ES-I3 (cell line): ENCODE measurements around the gene KCNG4.
A peak's percentile ranks its signal among the peaks of the same experiment; 100 is the strongest.

Experiments
- H3K36me3 ChIP-seq: 2 replicates; pipeline ENCODE4 v1.6.1; 2013; ENCODE audit warnings: mild to moderate bottlenecking, low read length, control low read depth, moderate library complexity; ENCODE audit not compliant: insufficient read depth
- H3K4me1 ChIP-seq: 2 replicates; pipeline ENCODE4 v1.6.1; 2013; ENCODE audit warnings: mild to moderate bottlenecking, control low read depth, low read length; ENCODE audit not compliant: insufficient read depth
- H3K9ac ChIP-seq: 2 replicates; pipeline ENCODE4 v1.6.1; 2013; ENCODE audit warnings: low read depth, mild to moderate bottlenecking, low read length, moderate library complexity
- H3K9me3 ChIP-seq: 2 replicates; pipeline ENCODE4 v1.6.1; 2013; ENCODE audit warnings: mild to moderate bottlenecking, low read length, moderate library complexity; ENCODE audit not compliant: control insufficient read depth, insufficient read depth

The KCNG4 gene

DNA sequence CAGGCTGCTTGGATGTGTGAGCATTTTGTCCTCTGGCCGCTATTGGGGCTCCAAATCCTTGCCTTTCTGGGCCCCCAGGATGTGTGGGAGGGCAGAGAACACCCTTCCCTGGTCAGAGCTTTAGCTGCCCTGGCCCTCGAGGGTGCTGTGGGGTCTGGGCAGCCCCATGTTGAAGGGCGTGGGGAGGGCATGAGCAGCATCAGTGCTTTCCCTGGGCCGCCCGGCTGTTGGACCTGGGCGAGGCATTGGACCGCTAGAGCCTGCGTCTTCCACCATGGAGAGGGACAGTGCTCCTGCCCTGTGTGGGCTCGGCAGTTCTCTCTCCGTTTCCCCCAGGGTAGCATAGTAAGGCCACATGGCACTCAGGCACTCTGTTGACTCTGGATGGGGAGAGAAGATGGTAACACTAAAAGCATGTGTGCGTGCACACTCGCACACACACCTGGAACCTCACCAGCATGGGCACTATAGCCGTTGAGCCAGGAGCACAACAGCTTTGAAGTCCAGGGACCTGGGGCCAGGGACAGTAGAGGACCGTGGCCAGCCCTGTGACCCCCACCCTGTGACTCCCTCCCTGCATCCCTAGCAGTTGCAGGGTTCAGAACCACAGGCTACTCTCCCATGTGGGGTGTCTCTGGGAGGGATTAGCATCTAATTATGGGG lies 42.2 kb downstream of the KCNG4 start:
- Histone ChIP-seq H3K9ac (no peak overlapping the region), H3K9me3 (no peaks in the 10 kb centered on the region), H3K4me1 (peaks cover 6% of the 10 kb centered on the region; the same call in 1 of the 2 replicates), H3K36me3 (no peaks in the 10 kb centered on the region)

DNA sequence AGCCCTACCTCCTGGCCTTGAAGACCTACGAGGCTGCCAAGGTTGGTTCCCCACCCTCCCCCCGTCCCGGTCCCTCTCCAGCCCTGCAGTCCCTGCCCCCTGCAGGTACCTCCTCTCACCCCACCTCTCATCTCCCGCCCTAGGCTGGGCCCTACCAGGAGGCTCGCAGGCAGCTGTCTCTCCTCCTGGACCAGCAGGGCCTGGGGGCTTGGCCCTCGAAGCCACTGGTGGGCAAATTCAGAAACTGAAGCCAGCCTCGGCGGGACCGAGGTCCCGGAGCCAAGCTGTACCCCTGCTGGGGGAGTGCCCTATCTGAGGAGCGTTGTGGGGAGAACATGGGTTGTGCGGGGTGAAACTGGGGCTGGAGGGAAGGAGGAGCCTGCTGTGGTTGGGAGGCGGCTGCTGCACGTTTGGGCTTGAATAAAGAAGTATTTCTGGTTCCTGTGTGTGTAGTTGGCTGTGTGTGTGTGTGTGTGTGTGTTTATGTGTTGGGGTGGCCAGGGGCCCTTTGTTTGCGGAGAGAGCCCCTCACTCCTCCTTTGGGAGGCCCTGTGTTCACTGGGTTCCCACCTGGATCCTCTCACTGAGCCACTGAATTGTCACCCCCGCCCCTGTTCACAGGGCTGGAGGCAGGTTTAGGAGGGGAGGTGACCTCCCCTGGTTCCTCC lies 43.0 kb downstream of the KCNG4 start:
- no peaks in the 10 kb centered on the region for H3K9me3 ChIP-seq
- no peaks in the 10 kb centered on the region for H3K36me3 ChIP-seq
- H3K9ac ChIP-seq, result no peak overlapping the region
- peaks cover 6% of the 10 kb centered on the region; the same call in 1 of the 2 replicates for H3K4me1 ChIP-seq

DNA sequence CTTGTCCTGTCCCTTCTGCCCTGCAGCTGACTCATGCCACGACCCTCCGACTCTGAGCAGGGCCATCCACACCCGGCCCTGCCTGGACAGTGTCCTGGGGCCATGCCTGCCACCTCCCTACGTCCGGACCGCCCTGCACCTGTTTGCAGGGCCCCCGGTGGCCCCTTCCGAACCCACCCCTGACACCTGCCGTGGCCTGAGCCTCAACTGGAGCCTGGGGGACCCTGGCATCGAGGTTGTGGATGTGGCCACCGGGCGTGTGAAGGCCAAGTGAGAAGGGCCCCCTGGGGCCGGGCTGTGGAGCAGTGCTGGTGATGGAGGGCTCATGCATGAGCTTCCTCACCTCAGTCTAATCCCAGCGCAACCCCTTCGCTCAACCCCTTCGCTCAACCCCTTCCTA lies 43.7 kb downstream of the KCNG4 start:
- Histone ChIP-seq H3K4me1 (peaks cover 6% of the 10 kb centered on the region; the same call in 1 of the 2 replicates), H3K9ac (no peak overlapping the region), H3K9me3 (no peaks in the 10 kb centered on the region), H3K36me3 (no peaks in the 10 kb centered on the region)

DNA sequence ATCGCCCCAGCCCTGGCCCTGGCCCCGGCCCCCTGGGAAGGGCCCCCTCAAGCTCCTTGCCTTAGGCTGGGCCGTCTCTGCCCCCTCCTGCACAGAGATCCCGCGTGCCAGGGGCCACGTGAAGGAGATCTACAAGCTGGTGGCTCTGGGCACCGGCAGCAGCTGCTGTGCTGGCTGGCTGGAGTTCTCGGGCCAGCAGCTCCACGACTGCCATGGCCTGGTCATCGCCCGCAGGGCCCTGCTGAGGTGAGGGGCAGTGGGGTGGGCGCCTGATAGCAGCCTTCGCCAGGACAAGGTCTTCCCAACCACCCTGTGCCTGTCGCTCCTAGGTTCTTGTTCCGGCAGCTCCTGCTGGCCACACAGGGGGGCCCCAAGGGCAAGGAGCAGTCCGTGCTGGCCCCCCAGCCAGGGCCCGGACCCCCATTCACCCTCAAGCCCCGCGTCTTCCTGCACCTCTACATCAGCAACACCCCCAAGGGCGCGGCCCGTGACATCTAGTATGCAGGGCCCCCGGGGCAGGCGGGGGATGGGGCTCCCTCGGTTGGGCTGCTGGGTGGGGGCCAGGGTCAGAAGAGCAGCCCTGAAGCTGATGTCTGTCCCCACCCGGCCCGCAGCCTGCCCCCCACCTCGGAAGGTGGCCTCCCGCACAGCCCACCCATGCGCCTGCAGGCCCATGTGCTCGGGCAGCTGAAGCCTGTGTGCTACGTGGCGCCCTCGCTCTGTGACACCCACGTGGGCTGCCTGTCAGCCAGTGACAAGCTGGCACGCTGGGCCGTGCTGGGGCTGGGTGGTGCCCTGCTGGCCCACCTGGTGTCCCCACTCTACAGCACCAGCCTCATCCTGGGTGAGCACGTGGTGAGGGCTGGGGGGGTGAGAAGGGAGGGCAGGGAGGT lies 44.4 kb downstream of the KCNG4 start:
- Histone ChIP-seq H3K36me3 (no peaks in the 10 kb centered on the region), H3K4me1 (peaks cover 6% of the 10 kb centered on the region; the same call in 1 of the 2 replicates), H3K9me3 (no peaks in the 10 kb centered on the region), H3K9ac (no peak overlapping the region)

DNA sequence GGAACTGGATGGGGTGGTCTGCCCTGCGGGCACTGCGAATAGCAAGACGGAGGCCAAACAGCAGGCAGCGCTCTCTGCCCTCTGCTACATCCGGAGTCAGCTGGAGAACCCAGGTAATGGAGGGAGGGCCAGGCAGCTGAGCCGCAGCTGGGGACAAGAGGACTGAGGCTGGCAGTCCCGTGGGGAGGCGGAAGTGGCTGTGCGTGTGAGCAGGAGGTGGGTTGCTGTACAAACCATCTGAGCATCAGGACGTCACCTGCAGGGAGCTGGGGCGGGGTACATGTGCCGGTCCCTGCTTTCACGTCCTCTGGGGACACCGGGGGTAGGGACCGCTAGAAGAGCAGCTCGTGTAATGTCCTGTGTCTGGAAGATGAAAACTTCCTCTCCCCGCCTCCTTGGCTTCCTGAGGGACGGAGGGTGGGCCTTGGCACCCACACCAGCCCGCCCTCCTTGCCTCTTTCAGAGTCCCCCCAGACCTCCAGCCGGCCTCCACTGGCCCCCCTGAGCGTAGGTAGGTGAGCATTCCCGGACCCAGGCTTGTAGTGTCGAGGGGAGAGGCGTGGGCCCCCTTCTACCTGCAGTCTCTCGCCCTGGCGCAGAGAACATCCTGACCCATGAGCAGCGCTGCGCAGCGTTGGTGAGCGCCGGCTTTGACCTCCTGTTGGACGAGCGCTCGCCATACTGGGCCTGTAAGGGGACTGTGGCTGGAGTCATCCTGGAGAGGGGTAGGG lies 45.2 kb downstream of the KCNG4 start:
- Histone ChIP-seq H3K4me1 (peaks cover 6% of the 10 kb centered on the region; the same call in 1 of the 2 replicates), H3K9me3 (no peaks in the 10 kb centered on the region), H3K9ac (no peak overlapping the region), H3K36me3 (no peaks in the 10 kb centered on the region)

DNA sequence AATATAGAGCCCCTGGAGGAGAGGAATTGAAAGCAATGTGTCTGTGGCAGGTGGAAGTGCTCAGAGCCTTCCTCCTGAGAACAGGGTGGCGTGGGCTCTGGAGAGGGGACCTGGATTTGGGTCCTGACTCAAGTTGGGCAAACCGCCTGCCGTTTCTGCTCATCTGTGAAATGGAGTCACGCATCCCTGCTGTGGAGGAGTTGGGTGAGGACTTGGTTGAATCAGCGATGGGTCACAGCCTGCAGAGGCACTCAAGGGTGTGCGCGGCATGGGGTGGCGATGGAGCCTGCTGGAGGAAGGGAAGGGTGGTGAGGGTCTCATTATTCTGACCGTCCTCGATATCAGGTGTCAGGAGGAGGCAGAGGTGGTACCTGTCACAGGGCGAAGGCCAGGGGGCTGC lies 45.8 kb downstream of the KCNG4 start:
- Histone ChIP-seq H3K9ac (no peak overlapping the region), H3K9me3 (no peaks in the 10 kb centered on the region), H3K36me3 (no peaks in the 10 kb centered on the region), H3K4me1 (peaks cover 6% of the 10 kb centered on the region; the same call in 1 of the 2 replicates)

DNA sequence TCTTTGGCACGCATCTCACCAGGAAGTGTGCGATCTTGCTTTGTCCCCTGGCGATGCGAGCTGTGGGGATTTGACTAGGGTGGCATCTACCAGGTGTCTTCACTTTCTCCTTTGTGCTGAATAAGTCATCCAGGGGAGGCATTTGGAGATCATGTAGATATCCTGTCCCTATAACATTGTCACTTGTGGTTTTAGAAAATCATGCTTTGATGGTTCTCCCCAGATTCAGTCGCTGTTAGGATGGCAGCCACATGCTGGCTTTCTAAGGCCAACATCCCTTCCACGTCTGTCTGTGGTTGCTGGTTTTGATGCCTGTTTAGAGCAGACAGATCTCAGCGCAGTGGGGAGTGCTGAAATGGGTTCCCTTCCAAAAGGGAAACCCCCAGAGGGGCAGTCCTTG lies 46.3 kb downstream of the KCNG4 start:
- peaks cover 6% of the 10 kb centered on the region; the same call in 1 of the 2 replicates for H3K4me1 ChIP-seq
- H3K9me3 ChIP-seq, result no peaks in the 10 kb centered on the region
- H3K36me3 ChIP-seq, result no peaks in the 10 kb centered on the region
- no peak overlapping the region for H3K9ac ChIP-seq

DNA sequence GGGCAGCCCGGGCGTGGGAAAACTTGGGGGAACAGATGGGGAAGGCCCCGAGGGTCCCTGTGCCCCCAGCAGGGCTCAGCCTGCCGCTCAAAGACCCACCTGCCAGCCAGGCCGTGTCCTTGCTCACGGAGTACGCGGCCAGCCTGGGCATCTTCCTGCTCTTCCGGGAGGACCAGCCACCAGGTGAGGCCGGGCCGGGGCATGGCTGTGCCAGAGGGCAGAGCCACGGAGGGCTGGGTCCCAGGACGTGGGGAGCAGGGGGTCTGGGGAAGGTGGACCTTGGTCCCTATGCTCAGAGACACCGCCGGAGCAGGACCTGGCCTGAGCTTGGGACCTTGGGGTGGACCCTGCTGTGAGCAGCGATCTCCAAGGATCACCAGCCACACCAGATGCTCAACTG lies 48.3 kb downstream of the KCNG4 start:
- Histone ChIP-seq H3K4me1 (peaks cover 6% of the 10 kb centered on the region), H3K9ac (no peak overlapping the region), H3K9me3 (no peaks in the 10 kb centered on the region), H3K36me3 (no peaks in the 10 kb centered on the region)

DNA sequence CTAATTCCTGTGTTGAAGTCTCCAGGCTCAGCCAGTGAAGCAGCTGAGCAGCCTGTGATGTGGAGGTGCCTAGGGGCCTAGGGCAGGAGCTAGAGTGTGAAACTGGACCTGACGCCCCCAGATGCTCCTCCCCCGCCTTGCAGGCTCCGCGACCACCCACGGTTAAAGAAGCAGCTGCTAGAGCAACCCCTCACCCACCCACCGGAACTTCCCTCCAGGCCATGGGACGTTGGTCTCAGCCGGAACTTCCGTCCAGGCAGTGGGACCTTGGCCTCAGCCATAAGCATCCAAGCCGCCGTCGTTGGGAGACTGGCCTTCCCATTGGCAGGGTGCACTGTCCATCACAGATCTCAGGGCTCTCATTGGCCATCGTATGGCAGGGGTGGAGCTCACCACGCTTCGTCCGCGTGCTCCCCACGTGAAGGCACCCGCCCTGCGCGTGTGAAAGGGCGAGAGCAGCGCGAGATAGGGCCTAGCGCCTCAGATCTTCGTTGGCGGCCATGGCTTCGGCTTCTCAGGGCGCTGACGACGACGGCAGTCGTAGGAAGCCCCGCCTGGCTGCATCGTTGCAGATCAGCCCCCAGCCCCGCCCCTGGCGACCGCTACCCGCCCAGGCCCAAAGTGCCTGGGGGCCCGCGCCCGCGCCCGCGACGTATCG lies 49.0 kb downstream of the KCNG4 start, which contains the start of gene ADAD2:
Gene ADAD2 (plus strand): TSS at position 427 of the 658 bp plus-strand sequence. CDS start 74 bp downstream, at position 501.
- Histone ChIP-seq H3K4me1 (peaks cover 6% of the 10 kb centered on the region), H3K9ac (no peak within 1 kb of the TSS), H3K36me3 (no peaks in the 10 kb centered on the region), H3K9me3 (no peaks in the 10 kb centered on the region)

DNA sequence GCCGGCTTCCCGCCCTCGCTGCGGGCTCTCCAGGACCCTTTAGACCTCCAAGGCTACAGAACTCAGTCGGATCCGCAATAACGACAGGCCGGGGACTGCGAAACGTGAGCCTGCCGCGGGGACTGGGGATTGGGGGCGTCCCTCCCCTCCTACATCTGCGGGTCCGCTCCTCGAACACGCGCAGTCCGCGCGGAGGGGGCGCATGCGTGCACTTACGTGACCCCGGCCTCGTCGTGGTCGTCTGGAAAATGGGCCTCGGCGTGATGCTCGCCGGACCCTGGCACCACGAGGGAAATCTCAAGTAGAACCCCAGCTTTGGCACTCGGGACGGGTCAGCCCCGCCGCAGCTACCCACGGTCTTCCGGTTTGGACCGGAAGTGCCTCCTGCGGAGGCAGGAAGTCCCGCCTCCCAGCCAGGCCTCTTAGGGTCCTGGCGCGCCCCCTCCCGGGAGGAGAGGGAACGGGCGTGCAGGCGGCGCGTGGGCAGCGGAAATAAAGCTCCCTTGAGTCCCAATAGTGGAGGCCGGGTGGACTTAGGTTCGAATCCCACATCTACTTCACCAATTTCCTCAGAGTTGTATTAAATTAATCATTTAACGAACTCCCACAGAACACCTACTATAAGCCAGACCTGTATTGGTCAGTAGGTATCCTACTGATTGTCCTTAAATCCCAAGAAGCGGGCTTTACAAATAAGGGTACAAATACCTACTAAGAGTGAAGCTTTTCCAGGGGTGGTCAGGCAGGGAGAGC lies 53.0 kb downstream of the KCNG4 start, which contains the start of gene TAF1C:
Gene TAF1C (minus strand): TSS at position 373 of the 753 bp plus-strand sequence. CDS start 2,069 bp downstream, outside the sequence.
- Histone ChIP-seq H3K9me3 (no peaks in the 10 kb centered on the region), H3K4me1 (no peaks in the 10 kb centered on the region; the same call in 1 of the 2 replicates), H3K9ac (peak within 1 kb of the TSS; percentile 65)

DNA sequence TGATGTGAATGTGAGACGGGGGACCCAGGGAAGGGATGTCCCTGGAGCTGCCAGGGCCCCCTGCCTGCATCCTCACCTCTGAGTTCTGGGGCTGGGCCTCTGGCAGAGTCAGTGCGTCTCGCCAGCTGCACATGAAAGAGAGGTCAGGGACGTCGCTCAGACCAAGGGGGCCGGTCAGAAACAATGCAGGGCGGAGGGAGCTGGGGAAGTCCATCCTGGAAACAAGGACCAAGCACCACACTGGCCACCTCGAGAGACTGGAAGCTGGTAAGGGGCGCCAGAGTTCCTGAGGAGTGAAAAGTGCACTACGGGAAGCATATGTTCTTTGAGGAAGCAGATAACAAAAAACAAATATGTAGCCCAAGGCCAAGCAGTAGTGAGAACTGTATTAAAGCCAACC lies 55.0 kb downstream of the KCNG4 start:
- H3K9me3 ChIP-seq, result no peaks in the 10 kb centered on the region
- H3K36me3 ChIP-seq, result peaks cover 7% of the 10 kb centered on the region; the same call in 1 of the 2 replicates
- no peak overlapping the region for H3K9ac ChIP-seq
- H3K4me1 ChIP-seq, result no peaks in the 10 kb centered on the region; the same call in 1 of the 2 replicates

More for the DNA sequence above, 53.0 kb downstream of the KCNG4 start, which contains the start of gene TAF1C:
- peaks cover 7% of the 10 kb centered on the region; the same call in 1 of the 2 replicates for H3K36me3 ChIP-seq

DNA sequence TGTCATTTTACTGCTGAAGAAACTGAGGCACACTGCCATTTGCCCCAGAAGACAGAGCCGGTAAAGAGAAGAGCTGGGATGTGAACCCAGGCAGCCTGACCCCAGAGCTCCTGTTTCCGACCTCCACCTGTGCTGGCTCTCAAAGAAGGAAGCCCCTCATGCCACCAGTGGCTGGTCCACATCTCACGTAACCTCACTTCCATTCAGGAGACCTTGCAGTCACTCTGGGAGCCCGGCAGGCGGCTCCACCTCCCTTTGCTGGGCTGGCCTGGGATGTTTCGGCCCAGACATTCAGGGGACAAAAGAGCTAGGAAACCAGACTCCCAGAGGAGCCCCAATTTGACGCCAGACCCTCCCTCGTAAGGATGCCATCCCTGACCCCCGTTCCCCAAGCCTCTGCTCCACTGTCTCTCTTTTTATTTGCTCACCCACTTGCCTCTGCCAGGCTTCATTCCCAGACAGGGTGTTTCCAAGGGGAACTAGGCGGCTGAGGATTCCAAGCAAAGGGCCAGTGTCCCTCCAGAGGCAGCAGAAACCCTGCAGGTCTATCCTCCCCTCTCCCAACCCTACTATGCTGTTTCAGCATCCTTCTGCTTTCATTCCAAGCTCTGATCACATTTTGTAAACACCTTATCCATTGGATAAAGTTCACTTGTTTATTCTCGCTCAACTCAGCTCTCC lies 55.8 kb downstream of the KCNG4 start:
- no peak overlapping the region for H3K9ac ChIP-seq
- no peaks in the 10 kb centered on the region for H3K9me3 ChIP-seq
- H3K36me3 ChIP-seq, result peaks cover 7% of the 10 kb centered on the region; the same call in 1 of the 2 replicates
- no peaks in the 10 kb centered on the region; the same call in 1 of the 2 replicates for H3K4me1 ChIP-seq
